ENCODE data around the gene CHN2.

The CHN2 gene

DNA sequence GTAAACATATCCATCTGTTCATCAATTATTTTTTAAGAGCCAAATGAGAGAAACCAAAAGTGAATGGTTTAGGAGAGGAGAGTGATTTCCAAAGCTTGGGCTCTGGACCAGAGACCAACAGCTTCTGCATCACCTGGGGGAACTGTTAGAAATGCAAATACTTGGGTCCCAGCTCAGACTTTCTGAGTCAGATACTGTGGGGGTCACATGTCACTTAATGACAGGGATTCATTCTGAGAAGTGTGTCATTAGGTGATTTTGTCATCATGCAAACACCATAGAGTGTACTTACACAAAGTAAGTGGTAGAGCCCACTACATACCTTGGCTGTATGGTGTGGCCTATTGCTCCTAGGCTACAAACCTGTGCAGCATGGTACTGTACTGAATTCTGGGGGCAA is 240.6 kb downstream of the CHN2 start:
- DNase-seq (no peak), ATAC-seq (no peak)

DNA sequence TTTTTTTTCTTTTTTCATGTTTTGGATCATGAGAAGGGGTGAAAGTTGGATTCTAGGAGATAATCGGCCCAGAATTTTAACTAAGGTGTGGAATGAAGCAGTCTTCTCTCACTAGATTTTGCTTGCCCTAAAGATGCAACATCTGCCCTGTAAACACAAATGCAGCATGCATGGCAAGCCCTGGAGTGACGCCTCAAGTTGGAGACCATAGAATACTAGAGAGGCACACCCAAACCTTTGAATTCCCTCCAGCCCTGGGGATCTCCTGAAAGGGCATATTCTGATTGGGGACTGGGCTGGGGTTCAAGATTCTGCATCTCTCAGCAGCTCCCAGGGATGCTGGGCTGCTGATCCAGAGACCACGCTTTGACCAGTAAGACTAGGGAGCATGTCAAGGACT is 241.3 kb downstream of the CHN2 start:
- no peak for DNase-seq
- ATAC-seq = no peak

DNA sequence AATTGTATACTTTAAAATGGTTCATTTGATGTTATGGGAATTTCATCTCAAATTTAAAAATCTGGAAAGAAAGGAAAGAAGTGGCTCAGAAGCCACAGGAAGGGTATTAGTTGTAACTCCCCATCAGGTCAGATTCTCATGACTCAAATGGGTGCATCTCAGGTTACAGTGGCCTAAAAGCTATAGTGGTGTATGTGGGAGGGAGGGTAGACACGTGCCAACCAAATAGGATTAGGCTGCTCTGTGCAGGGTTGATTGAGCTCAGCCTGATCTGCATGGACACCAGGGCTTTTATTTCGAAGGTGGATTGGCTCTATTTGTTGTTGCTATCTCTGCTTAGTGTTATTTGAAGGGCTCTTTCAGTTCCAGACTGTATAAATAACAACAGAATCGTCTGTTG is 247.6 kb downstream of the CHN2 start:
- ATAC-seq (no peak), DNase-seq (no peak)

DNA sequence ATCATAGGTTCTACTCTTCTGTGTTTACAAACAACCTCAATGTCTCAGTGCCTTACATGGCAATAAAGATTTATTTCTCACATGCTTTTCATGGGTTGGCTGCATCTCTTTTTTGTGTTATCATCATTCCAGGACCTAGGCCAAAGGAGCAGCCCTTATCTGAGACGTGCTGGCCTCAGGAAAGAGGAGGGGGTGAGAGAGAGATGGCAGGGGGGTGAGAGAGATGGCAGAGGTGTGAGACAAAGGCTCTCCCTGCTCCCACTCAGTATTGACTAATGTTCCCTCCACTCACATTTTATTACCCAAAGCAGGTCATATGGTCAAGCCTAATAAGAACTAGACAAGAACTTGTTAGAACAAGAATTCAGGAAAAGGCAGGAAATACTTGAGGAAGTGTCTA is 249.0 kb downstream of the CHN2 start:
- DNase-seq = no peak
- ATAC-seq = no peak

DNA sequence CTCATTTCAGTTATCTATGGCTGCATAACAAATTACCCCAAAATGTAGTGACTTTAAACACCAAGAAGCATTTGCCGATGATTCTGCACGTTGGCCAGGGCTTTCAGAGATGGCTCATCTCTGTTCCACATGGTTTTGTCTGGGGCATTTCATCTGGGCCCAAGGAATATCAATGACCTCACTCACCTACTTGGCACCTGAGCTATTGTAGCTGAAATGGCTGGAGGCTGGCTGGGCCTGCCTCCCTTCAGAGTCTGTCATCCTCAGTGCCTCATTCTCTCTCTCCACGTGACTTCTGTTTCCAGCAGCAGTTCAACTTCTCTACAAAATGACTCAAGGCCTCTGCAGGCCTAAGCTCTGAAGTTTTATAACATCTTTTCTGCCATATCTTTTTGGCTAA is 249.7 kb downstream of the CHN2 start:
- no peak for DNase-seq
- no peak for ATAC-seq

DNA sequence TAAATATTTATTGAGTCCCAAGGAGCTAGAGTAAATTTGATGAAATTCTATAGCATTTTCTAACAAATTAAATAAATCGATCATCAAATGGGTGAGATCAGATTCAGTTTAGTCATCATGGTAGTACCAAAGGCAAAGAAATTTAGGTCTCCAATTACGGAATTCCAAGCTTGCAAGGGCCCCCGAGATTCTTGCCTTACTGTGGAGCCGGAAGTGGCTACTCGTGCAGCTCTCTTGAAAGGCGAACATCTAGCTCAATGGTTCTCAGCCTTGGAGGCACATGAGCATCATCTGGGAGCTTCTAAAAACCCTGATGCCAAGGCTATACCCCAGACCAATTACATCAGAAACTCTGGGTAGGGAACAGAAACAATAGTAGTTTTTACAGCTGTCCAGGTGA is 251.2 kb downstream of the CHN2 start:
- no peak for ATAC-seq
- no peak for DNase-seq

DNA sequence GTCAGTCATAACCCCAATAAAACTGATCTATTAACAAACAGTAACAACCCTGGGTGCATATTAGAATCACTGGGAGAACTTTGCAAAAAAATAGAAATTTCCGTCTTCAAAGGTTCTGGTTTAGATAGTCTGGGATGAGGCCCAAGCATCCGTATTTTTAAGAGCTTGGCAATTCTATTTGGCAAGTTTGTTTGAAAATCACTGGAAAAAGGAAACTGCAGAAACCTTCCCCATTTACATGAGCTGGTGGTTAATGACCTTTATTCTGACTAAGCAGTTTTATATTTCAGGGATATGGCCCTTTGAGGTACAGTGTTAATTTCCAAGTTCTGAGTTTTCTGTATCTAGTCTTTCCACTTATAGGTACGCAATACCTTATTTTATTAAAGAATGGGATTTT is 253.3 kb downstream of the CHN2 start:
- ATAC-seq (no peak), DNase-seq (no peak)

DNA sequence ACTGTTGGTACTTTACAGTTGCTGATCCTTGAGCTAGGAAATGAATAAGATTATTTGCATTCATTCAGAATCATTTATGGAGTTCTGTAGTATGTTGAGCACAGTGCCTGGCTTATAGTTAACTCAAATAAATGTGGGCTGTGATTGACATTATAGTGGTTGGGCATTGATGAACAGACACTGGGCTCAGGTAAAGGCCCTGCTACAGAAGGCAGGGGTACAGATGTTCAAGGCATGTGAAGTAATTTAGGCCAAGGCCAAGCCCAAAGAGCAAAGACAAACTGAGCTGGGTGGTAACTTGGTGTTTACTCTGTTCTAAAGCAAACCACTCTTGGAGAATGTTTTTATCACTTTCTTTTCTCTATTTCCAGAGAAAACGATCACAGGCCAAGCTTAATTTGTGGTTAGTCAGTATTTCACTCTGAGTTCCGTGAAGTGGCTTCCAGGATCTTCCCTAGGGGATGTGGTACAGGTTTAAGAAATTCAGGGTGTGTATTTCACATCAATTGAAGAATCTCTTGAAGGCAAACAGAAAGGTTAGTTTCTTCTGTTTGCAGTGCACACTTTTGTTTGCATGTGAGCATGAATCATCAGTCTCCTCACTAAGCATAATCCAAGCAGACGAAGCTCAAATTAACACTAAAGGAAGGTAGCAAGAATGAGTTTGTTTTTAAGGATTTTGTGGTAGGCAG is 255.1 kb downstream of the CHN2 start:
- no peak for ATAC-seq

DNA sequence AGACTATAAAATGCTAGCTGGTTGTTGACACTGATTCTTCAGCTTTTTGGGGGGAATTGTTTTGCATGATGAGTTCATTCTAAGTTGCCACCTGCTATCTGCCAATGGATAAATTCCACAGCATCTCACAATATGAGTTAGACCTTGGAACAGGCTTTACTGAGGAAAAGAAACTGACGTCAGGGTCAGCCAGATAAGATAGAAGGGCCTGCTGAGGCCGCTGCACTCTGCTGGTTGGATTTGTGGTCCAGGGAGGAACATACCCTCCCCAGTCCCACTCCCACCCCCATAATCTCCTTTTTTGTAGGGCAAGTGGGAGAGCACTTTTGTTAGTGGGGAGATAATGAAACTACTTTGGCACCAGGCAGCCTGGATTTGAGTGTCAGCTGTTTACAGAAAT is 258.4 kb downstream of the CHN2 start:
- no peak for ATAC-seq
- DNase-seq = no peak

More for the DNA sequence above, 255.1 kb downstream of the CHN2 start:
- DNase-seq = no peak

DNA sequence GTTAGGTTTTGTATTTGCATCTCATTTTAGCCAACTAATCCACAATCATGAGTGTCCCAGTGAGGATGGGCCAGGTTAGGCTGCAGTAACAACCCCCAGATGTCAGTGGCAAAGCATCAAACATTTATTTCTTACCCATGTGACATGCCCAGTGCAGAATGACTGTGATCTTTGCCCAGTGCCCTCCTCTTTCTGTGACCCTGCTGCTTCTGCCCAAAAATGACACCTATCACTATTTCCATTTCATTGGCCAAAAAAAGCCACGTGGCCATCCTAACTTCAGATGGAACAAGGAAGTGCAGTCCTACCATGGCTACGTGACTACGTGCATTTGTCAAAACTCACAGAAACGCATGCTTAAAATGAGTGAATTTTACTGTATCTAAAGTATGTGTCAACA is 259.9 kb downstream of the CHN2 start:
- DNase-seq (no peak), ATAC-seq (no peak)

DNA sequence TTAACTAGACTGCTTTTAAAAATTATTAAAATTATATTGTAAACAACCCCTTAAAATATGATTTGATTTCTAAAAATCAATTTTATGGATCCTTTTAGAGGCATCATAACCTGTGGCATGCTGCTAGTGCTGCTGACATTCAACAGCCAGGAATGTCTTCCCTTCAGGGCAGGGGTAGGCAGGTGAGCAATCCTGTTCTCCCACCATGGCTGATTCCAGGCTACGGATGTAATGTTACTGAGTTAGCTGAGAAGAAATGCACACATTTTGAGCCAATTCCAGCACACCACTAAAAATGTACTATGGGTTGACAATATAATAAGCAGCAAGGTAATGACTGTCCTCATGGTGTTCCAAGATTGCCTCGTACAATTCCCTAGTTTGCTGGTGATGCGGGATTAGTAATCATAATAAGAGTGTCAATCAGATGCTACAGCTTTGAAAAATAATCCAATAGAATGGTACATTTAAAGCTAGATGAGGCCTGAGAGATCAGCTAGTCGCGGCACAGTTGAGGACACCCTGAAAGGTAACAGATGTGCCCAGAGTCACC is 260.4 kb downstream of the CHN2 start:
- ATAC-seq (no peak), DNase-seq (no peak)

DNA sequence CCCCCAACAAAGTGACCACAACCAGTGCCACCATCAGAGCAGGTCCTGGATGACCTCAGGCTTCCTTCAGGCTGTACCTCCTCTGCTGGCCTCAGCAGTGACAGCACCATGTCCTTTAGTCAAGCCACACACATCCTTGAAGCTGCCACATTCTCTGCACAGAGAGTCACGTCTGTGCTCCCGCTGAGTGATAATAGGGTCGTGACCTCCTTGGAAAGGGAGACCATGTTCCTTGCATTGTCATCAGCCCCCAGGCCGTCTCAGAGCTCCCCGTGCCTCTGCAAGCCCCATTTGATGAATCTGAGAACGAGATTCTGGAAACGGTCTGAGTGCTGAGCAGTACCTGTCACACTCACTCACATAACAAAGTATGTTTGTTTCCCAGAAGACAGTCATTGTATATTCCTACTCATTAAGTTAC is 262.6 kb downstream of the CHN2 start:
- ATAC-seq (no peak), DNase-seq (no peak)

DNA sequence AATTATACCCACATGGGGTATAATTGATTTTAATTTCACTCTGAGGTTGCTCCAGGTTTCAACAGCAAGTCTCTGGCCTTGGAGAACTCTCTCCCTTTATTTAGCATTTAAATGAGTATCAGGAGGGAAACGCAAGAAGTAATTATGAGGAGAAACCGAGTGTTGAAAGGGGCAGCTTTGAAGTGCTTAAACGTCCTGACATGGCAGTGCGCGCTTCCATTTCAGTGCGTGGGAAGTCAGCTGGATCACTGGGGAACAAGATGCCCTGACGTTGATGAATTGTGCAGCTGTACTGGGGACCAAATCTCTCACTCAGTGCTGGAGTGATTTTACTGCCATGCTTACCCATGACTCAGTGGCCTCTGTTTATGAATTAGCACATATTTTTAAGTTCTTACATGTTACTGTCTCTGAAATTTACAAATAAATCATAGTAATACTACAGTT is 263.0 kb downstream of the CHN2 start:
- no peak for DNase-seq
- ATAC-seq = no peak

DNA sequence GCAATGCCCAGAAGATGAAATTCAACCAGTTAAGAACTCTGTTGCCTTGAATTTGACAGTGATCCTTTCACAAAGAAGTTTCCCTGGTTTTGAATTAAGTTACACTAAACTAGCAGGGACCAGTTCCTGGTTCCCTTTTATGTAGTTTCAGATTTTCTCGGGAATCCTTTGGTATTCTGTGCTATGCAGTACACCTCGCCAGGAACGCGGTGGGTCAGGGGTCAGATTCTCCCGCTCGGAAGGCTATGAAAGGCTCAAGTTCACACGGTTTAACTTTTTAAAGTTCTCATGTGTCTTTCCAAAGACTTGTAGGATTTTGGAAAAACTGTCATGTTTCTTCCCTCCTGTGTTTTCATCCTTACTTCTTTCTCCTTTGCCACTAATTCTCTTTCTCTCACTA is 264.4 kb downstream of the CHN2 start:
- ATAC-seq (no peak), DNase-seq (no peak)

DNA sequence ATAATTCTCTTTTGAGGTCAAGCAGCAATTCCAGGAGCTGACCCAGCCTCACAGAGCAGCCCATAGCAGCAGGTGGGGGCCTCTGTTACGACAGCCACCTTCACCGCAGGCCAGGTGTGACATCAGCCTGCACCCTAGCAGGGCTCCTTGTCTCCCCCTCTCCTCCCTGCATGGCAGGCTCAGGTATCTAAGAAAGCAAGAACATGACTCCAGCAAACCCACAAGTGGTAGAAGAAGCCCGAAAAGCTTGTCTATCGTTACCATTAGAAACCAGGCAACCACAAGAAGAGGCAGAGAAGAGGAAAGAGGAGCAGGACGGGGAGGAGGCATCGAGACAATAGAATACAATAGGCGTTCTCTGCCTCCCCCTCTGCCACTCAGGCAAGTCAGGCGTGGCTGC is 265.0 kb downstream of the CHN2 start:
- ATAC-seq (no peak), DNase-seq (no peak)

DNA sequence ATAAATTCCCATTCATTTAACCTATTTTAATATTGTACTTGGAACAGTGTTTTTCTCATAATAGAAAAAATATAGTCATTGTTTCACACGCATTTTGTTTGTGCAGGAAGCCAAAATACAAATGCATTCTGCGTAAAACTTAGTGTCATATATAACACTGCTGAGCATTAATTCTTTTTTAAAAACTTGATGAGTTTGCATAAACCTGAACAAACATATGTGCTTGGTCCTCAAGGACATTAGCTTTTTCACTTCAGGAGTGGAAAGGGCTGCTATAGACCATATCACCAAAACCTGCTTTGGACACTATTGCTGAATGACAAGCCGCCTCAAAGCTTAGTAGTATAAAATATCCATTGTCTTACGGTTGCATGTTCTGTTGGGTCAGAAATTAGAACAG is 267.4 kb downstream of the CHN2 start:
- no peak for ATAC-seq

DNA sequence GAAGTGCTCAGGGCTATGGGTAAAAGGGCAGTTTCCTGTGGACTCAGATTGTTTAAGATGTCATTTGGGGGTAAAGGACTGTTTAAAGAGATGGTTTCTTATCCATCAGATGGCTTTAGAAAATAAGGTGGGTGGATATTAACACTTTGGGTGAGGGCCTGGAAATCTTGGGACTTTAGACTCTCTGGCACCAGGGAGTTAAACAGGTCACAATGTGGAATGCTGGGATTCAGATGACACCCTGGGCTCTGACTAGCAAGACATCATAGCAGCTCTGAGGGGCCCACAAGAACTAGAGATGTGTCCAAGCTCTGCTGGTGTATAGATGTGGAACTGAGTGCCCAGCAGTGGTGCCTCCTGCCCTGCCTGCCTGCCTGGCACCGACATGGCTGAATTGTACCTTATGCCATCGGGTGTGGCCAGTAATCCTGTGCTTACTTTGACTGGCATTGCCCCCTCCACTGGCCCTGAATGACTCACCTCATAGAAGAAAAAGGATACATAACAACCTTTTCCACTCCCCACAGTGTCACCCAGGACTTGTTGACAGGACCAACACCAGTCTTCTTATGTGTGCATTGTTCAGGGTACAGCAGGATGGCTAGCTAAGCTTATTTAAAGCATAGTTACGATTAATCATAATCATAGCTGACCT is 269.1 kb downstream of the CHN2 start:
- DNase-seq (no peak), ATAC-seq (no peak)

More for the DNA sequence above, 267.4 kb downstream of the CHN2 start:
- DNase-seq = no peak

DNA sequence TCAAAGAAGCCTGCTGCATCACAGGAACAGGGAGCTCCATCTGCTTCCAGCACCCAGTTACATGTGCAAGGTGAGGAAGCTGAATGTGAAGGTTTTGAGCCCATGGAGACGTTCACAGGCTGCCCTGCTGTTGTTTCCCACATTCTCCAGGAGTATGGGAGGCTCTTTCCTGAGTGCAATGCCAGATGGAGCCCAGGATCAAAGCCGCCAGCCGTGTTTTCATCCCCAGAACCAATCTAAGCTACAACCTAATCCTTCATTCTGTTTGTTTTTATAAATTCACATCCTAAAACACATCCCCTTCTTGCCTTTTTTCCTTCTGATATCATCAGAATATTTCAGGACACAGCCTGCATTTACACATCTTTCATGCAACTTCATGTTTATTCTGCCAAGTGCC is 270.2 kb downstream of the CHN2 start:
- DNase-seq (no peak), ATAC-seq (no peak)

DNA sequence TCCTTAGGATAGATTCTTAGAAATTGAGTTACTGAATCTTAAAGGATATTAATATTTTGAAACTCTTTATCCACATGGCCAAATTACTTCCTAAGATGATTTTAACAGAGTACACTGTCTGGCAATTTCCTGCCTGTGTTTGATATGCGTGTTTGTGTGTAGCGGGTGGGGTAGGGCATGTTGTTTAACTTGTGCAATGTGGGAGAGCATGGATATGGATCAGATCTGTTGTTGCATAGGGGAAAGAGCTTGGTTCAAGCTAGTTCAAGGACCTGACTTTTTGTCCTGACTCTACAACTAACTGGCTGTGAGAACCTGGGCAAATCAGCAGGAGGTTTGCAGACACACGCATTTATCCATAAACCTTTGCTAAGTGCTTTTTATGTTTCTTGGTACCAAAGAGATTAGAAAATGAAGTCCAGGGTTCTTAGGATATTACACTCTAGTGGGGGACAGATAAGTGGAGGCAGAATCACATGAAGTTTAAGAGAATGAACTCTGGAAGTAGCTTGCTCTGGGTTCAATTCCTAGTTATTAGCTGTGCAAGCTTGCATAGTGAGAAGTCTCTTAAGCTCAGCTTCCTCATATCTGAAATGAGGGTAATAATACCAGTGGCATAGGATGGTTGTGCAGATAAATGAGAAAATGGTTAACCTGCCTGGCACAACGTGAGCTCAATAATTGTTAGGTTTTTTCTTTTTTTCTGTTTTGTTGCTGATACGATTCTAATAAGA is 272.8 kb downstream of the CHN2 start:
- no peak for DNase-seq
- no peak for ATAC-seq

DNA sequence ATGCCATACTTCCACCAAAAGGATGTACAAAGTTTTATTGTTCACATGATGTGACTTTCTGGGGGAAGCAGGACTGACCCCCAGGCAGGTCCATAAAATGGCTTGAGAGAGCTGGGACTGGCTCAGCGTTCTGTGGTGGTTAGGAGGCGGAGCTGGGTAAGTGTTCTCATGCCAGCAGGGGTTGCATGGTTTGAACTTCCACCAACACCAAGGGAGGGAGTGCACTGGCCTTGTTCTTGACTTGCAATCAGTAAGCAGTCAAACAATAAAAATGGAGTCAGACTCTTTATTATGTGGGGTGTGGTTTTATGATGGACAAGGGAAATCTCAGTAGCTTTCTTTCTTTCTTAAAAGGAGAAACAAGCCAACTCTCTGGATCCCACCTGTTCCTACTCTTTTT is 273.6 kb downstream of the CHN2 start:
- no peak for ATAC-seq
- no peak for DNase-seq

DNA sequence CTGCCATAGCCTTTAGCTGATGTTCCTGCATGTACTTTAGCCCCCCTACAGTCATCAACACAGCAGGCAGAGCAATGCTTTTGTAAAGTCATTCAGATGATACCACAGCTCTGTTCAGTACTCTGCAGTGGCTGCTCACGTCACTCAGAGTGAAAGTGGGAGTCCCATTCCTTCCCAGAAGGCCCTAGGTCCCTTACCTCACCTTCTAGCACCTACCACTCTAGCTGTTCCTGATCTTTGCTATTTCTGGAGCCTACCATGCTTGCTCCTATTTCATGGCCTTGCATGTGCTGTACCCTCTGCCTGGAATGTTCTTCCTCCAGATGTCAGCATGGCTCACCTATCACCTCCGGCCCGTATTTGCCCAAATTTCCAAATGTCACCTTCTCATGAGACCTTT is 274.7 kb downstream of the CHN2 start:
- no peak for DNase-seq
- ATAC-seq = no peak

DNA sequence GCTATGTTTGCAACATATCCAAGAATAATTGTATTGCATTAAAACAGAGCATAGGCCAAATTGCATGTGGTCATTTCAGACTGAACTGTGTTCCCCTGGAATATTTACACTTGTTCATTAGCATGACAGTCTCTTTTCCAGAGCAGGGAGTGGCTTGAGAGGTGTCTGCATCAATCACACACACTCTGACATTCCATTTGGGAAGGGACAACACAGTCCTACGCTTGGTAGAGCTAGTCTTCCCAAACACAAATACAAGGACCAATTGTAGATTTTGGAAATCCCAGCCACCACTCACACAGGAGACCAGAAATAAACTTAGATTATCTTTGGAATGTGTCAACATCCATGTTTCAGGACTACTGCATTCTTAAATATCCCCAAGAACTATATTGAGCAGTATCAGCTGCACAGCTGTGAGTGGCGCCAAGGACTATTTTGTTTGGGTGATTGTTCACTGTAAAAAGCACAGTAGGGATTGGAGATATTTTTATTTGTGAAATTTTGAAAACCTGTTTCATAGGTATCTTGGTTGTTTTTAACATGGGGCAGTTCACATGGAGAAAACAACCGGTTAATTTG is 275.5 kb downstream of the CHN2 start:
- ATAC-seq (no peak), DNase-seq (no peak)
